SK-N-SH treated with all-trans-retinoic acid at 6 μM for 48 hours (cell line): ENCODE results near the gene MYT1.

Source experiments
- CSDC2 ChIP-seq: fragments of 250-450 bp; sonication (Bioruptor Pico); IDR thresholded peaks from 2 replicates; pipeline ENCODE4 v1.5.0; 2020; ENCODE audit warnings: mild to moderate bottlenecking, moderate library complexity
- PPARA ChIP-seq: fragments of 250-450 bp; sonication (Bioruptor Pico); IDR thresholded peaks from 2 replicates; pipeline ENCODE4 v1.5.0; 2020; ENCODE audit warnings: mild to moderate bottlenecking, borderline replicate concordance
- ZFP3 ChIP-seq: fragments of 250-450 bp; sonication (Bioruptor Pico); IDR thresholded peaks from 2 replicates; pipeline ENCODE4 v1.5.0; 2020; ENCODE audit warnings: mild to moderate bottlenecking, moderate library complexity
- ZFP30 ChIP-seq: fragments of 450-650 bp; formaldehyde crosslinking; IDR thresholded peaks from 2 replicates; pipeline ENCODE4 v1.5.0; 2022; ENCODE audit warnings: mild to moderate bottlenecking, moderate library complexity

GRCh38 chr20:64255361-64256281 lies 91.4 kb downstream of the MYT1 start, which contains the start of gene PCMTD2:
- no peak for TF ChIP-seq ZFP30
- TF ChIP-seq PPARA (CRISPR knock-in tag), result no peak
- TF ChIP-seq ZFP3, result no peak
- TF ChIP-seq CSDC2, result no peak
